GM18873 (cell line): ENCODE data around the gene SNX2.
"Not testable (repeated sequence)": the region's sequence is repeated elsewhere in the genome, so short reads cannot be mapped to it uniquely, and the experiment has no call there.

ENCODE experiments used
- ATAC-seq: cut with Tn5 transposase; IDR thresholded peaks from one replicate; pipeline ENCODE4 v1.9.1; 2021; ENCODE audit warnings: mild to moderate bottlenecking, moderate library complexity, moderate number of reproducible peaks; ENCODE audit not compliant: unreplicated experiment, low FRiP score

The SNX2 gene

DNA sequence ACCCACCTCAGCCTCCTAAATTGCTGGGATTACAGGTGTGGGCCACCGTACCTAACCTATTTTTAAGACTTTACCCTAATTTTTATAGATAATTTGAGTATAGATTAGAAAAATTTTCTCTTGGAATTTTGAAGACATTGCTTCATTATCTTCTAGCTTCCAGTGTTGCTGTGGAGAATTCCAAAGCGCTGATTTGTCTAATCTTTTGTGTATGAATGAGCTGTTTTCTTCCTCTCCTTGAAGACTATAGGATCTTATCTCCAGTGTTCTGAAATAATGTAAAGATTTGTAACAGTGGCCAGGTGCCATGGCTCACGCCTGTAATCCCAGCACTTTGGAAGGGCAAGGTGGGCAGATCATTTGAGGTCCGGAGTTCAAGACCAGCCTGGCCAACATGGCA, 64.9 kb downstream of the SNX2 start:
- ATAC-seq = no peak

DNA sequence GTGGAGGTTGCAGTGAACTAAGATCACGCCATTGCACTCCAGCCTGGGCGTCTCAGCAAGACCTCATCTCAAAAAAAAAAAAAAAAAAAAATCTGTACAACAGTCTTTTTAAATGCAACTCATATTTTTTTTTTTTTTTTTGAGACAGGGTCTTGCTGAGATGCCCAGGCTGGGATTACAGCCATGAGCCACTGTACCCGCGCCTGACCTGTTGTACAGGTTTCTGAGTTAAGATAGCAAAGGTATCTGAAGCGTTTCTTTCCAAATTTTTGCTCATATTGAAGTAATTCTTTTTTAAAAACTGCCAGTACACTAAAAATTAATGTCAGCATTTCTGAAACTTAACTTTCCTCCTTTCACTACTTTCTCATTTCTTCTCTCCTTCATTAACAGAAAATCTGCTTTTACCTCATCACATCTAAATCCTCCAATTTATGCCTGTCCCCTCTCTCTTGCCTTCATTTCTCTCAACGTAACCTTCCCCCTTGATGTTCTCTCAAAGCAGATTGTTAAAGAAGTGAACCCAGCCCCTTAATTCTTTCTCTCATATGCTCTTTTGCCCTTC, 67.2 kb downstream of the SNX2 start:
- no peak for ATAC-seq

DNA sequence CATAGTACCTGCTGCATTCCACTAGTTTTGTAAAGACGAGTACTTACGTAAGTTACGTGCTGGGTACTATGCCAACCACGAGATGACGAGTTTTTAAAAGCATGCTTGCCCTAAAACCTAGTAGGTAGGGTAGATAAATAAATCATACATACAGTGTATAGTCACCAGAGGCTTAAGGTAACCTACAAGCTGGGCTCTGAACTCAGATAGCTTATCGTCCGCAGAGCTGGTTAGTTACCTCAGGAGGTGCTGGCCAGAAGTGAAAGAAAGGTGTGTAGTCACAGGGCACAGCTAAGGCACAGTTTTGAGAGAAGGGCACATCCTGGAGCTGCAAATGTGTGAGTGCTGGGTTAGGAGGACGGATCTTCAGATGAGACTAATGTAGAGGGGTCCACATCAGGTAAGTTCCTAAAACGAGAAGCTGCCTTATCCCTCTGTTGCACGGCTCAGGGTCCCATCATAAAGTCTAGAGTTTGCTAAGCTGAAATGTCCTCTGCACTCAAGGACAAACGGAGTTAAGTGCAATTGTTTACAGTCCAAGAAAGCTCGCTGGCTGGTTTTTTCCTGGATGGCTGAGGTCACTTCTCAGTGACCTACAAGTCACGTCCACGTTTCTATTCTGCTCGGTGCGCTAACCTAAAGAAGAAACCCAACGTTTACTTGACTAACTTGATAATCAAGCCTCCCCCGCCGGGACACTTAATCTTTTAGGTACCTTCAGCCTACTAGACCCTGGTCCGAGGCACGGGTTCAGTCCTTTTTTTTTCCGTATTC, 69.4 kb downstream of the SNX2 start:
- ATAC-seq = peak; percentile 2

DNA sequence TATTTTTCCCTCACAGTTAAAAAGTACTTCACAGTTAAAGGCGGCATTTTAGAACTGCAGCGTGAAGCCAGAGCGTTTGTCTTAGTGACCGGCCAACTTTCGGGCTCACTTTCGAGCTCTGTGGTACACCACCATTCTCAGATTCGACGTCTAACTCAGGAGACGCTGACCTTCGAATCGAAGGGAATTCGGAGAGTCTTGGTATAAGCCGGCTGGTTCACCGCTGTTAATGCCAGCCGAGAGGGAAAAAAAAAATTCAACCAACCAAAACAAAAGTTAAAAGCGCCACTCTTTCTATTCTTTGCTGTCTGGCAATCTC, 70.0 kb downstream of the SNX2 start:
- ATAC-seq = peak; percentile 49

DNA sequence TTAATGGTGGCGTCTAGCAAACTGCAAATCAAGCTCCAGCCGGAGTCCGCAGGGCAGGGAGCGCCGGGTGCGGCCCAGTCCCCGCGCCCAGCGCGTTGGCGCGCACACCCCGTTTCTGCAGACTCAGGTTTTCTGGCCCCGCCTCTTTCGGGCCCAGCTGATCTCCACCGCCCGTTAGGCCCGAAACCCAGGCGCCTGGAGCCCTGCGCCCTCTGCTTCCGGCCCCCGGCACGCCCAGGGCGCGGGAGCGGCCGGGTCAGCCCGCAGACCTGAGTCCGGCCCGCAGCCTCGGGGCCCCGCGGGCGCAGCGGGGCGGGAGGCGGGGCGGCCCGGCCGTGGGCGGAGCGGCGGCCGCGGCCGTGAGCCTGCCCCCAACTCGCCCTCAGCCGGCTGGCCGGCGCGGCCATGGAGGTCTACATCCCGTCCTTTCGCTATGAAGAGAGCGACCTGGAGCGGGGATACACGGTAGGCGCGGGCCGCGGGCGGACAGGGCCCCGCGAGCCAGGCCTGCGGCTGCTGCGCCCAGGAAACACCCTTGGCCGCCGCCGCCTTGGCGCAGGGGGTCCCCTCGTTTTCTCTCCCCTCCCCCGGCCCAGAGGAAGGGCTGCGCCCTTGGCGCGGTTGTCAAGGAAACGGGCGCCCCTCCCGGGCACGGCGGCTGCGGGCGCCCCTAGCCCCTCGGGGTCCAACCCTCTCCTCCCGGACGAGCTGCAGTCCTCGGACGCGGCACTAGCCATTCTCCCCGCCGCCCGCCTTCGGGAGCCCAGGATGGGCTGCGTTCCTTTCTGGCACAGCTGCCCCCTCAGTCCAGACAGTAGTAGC, 70.6 kb downstream of the SNX2 start, which contains the start of gene SNX24:
Gene SNX24, plus strand, starts transcription at position 385 of the 822 bp plus-strand sequence. Its CDS starts 21 bp downstream, at position 406.
- peak; percentile 86 for ATAC-seq

DNA sequence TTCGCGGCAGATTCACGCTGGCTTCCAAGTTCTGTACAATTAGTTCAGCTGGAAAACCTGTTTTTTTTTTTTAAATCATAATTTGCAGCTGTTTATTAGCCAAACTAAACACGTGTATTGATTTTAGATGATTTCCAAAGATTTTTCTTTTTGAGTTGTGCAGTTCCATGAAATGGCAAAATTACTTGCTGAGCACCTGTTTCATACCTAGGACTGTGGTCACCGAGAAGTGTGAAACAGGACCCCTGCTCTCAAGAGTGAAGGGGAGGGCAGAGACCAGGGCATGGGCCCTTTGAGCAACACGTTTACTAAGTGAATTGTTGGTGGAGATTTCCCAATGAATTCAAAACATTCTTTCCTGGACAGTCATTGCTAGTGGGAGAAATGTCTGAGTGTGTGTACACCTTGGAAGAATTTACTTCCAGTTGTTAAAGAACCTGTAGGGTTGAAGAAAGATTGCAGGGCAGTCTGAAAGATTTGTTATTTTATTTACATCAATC, 71.2 kb downstream of the SNX2 start:
- ATAC-seq = no peak

DNA sequence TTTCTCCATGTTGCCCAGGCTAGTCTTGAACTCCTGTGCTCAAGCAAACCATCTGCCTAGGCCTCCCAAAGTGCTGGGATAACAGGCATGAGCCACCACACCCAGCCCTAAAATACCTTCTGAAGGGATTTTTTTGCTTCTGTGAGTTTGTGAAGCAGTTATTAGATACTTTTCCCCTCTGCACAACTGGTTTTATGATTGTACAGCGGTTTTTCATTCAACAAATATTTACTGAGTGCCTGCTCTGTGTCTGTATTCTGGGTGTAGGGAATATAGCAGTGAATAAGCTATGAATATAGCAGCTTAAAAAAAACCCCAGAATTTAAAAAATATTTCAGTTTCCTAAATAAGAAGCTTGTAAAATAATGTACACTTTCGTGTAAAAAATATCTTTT, 72.8 kb downstream of the SNX2 start:
- no peak for ATAC-seq

DNA sequence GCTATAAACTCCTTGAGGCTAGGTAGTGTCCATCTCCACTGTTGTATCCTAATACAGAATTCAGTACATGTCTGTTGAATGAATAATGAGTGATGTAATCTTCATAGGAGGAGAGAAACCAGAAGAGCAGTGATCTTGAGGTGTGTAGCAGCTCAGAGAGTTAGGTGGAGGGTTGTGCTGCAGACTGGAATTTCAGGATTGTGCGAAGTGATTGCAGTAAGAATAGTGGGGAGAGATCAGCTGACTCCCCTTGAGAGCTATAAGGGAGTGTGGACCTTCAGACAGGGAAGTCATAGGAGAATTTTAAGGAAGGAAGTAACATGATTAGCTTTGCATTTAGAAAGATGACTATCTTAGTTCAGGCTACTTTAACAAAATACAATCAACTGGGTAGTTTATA, 74.9 kb downstream of the SNX2 start:
- ATAC-seq = no peak

DNA sequence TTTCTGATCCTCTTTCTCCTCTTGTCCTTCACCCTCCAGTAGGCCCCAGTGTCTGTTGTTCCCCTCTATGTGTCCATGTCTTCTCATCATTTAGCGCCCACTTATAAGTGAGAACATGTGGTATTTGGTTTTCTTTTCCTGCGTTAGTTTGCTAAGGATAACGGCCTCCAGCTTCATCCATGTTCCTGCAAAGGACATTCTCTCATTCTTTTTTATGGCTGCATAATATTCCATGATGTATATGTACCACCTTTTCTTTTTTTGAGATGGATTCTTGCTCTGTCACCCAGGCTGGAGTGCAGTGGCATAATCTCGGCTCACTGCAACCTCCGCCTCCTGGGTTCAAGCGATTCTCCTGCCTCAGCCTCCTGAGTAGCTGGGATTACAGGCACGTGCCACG, 82.7 kb downstream of the SNX2 start:
- ATAC-seq = not testable (repeated sequence)

DNA sequence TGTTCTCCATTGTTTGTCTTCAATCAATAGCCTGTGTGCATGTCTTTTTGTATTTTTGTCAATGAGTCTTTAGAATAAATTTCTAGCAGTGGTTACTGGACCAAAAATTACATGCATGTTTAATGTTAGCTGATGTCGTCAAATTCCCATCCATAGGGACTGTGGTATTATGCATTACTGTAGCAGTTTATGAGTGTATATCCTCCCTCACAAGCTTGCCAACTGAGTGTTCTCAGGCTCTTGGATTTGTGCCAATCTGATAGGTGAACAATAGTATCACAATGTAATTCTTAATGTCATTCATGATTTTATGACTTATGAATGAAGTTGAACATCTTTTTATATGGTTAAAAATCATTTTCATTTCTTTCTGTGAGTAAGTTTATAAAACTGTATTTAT, 83.6 kb downstream of the SNX2 start:
- ATAC-seq = no peak

DNA sequence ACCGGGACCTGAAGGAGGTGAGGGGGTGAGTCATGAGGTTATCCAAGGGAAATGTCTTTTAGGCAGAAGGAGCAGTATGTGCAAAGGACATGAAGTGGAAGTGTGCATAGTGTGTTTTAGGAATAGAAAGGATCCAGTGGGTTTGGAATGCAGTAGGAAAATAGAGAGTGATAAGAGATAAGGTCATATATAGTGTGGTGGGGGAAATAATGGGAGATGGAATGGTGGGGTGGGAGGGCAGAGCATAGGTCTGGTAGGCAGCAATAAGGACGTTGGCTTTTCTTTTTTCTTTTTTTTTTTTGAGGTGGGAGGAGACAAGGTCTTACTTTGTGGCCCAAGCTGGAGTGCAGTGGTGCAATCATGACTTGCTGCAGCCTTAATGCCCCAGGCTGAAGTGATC, 88.4 kb downstream of the SNX2 start:
- no peak for ATAC-seq

DNA sequence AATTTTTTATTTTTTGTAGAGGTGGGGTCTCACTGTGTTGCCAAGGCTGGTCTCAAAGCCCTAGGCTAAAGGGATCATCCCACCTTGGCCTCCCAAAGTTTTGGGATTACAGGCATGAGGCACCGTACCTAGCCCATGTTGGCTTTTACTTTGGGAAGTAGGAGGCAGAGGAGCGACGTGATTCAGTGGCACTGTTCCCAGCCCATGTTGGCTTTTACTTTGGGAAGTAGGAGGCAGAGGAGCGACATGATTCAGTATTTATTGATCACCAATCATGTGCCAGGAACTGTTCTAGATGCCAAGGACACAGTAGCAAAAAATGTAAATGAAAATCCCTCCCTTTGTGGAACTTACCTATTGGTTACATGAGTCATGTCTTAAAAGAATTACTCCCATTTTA, 88.8 kb downstream of the SNX2 start:
- ATAC-seq = no peak

DNA sequence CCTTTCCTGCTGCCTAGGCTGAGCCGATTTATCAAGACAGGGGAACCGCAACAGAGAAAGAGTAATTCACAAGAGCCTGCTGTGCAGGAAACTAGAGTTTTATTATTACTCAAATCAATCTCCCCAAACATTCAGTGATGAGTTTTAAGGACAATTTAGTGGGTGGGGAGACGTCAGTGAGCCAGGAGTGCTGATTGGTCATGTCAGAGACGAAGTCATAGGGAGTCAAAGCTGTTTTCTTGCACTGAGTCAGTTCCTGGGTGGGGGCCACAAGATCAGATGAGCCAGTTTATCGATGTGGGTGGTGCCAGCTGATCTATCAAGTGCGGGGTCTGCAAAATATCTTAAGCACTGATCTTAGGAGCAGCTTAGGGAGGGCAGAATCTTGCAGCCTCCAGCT, 89.5 kb downstream of the SNX2 start:
- no peak for ATAC-seq

DNA sequence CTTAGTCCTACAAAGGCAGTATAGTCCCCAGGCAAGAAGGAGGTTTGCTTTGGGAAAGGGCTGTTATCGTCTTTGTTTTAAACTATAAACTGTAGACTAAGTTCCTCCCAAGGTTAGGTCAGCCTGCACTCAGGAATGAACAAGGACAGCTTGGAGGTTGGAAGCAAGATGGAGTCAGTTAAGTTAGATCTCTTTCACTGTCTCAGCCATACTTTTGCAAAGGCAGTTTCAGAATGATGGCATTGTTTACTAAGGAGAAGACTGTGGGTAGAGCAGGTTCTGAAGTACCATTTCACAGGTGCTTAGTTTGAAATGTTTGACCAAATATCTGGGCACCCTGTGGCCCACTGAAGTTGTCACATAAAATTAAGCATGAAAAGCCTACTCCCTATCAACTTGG, 90.0 kb downstream of the SNX2 start:
- no peak for ATAC-seq

DNA sequence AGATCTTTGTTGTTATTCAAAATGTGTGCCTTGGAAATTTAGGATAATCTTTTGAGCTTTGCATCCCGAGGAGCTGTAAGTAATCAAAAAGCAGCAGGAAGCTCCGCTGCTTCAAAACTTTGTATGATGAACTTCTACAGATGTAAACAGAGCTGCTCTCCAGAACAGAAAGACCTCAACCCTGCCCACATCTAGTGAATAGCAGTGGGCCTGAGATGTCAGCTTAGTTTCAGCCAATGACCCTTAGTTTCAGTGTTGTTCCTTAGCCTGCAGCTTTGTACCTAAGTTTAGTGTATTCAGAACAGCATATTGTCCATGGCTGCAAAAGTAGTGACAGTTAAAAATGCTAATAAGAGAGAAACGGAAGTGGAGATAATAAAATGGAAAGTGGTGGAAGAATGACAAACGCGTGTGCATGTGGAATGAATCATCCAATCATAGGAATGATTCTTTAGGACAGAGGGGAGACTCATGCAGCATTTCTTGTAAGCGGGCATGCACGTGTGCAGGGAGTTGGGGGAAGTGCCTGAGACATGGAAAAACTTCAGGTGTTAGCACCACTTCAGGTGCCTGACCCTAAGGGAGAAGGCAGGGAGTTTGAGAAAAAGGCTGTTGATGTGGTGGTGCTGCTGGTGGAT, 95.5 kb downstream of the SNX2 start:
- ATAC-seq = no peak

DNA sequence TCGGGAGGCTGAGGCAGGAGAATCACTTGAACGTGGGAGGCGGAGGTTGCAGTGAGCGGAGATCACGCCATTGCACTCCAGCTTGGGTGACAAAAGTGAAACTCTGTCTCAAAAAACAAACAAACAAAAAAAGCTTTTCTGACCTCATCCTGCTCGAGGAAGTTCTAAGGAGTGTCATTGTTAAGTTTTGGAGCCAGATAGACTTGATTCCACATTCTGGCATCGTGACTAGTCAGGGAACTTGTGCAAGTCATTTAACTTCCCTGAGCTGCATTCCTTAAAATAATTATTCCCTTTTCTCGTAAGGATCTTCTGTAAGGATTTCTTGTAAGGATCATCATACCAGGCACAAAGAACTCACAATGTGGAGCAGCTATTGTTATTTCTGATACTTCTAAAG, 96.8 kb downstream of the SNX2 start:
- ATAC-seq = no peak

DNA sequence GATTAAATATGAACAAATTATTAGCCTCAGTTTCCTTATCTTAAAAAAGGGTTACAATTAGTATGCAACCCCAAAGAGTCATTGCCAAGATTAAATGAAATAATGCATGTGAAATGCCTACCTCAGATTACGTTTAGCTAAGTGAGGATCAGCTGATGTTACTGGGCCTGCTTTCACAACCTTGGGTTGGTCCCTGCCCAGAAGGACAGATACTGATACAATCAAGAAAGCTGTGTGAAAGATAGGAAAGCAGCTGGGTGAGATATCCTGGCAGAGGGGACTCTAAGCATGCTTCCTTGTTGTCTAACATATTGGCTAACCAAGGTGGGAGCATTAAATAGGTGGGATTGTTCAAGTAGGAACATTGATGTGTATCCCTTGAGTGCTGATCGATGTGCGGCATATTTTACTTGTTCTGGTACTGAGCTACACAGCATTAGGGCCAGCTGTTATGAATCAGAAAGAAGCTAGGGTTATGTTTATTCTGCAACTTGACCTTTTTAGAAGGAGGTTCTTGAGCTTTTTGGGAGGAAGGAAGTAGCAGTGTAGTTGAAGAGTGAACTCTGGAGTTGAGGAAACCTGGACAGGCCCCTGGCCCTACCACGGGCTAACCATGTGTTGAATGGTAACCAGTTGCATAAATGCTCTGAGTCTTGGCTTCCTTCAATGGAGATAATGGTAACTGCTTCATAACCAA, 99.4 kb downstream of the SNX2 start:
- ATAC-seq = no peak

DNA sequence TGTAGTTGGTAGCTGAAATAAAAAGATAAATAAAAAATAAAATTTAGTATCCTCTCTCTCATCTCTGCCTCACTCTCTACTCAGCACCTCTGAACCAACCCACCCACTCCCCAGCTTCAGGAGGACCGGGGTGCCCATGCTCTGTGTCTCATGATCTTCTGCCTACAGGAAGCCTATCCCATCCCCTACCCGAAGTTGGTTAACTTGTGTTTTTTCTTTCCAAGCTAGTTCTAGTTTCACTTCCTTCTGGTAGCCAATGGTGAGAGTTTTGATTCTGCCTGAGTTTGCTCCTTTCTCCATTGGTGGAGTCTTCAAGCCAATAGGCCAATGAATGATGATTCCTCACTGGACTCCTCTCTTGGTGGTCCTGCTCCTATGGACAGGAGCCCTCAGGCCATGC, 102.6 kb downstream of the SNX2 start:
- ATAC-seq = no peak

DNA sequence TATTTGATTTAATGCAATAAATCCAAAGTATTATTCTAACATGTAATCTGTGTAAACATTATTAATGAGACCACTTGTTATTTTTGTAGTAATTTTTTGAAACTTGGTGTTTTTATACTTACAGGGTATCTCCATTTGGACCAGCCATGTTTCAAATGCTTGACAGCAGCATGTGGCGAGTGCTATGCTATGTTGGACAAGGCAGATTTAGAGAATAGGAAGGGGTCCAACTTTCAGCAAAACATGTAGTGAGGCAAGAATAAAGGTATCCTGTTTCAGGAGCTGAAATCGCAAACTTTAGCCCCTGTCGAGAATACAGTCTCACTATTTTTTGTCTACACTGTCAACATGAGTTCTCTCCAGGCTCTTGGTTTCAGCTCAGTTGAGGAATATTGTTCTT, 104.2 kb downstream of the SNX2 start:
- ATAC-seq = no peak
